NOMO-1 treated with dmso at 0.1 percent for 144 hours (cell line): ENCODE results near the gene ZNF784.
"Not testable (repeated sequence)": the region's sequence is repeated elsewhere in the genome, so short reads cannot be mapped to it uniquely, and the experiment has no call there.

Source experiments
- DNase-seq: peaks from one replicate; lab custom pipeline; 2025; ENCODE audit not compliant: unreplicated experiment; lab: John Stamatoyannopoulos, UW

The ZNF784 gene

GRCh38 chr19:55586976-55587668 lies 37.2 kb downstream of the ZNF784 start:
- DNase-seq: peak; percentile 55

- no peak for DNase-seq
Observed at GRCh38 chr19:55585658-55586339, 38.6 kb downstream of the ZNF784 start.

- DNase-seq: no peak
Observed at GRCh38 chr19:55584871-55585270, 39.5 kb downstream of the ZNF784 start.

GRCh38 chr19:55583897-55584296 lies 40.5 kb downstream of the ZNF784 start:
- not testable (repeated sequence) for DNase-seq

- not testable (repeated sequence) for DNase-seq
Observed at GRCh38 chr19:55582284-55582683, 42.1 kb downstream of the ZNF784 start.

GRCh38 chr19:55581823-55582223 lies 42.5 kb downstream of the ZNF784 start:
- DNase-seq: no peak

- no peak for DNase-seq
Observed at GRCh38 chr19:55581145-55581822, 43.1 kb downstream of the ZNF784 start.

- DNase-seq: peak; percentile 64
Observed at GRCh38 chr19:55580628-55581144, 43.7 kb downstream of the ZNF784 start, which contains the start of gene ZNF579. Gene ZNF579, minus strand, starts transcription at chr19:55580848. Its CDS starts 1,209 bp downstream, at chr19:55579639.

- no peak for DNase-seq
Observed at GRCh38 chr19:55579766-55580621, 44.4 kb downstream of the ZNF784 start.

GRCh38 chr19:55578761-55579747 lies 45.3 kb downstream of the ZNF784 start:
- no peak for DNase-seq

- DNase-seq: no peak
Observed at GRCh38 chr19:55578031-55578760, 46.2 kb downstream of the ZNF784 start.

GRCh38 chr19:55576746-55577145 lies 47.6 kb downstream of the ZNF784 start:
- DNase-seq: no peak

GRCh38 chr19:55573929-55574328 lies 50.4 kb downstream of the ZNF784 start:
- not testable (repeated sequence) for DNase-seq
